Peyer's patch (tissue), 4 donors: ENCODE results near the gene TMEM19.

Source experiments
- CTCF ChIP-seq, 6 experiments: fragments of 450-650 bp in 4 of 6; fragments of 200-600 bp in 2 of 6; sonication (generic) in 1 of 6; IDR thresholded peaks; one replicate each; pipeline ENCODE4 v1.5.1; 2017 to 2019; ENCODE audit warnings: antibody characterized with exemption in 6 of 6, mild to moderate bottlenecking in 3 of 6, moderate library complexity in 1 of 6
- POLR2A ChIP-seq, 2 donors: fragments of 450-650 bp; IDR thresholded peaks; one replicate each; pipeline ENCODE4 v1.5.1; 2017; ENCODE audit warnings: antibody characterized with exemption in 2 of 2, mild to moderate bottlenecking in 2 of 2, moderate library complexity in 2 of 2

DNA sequence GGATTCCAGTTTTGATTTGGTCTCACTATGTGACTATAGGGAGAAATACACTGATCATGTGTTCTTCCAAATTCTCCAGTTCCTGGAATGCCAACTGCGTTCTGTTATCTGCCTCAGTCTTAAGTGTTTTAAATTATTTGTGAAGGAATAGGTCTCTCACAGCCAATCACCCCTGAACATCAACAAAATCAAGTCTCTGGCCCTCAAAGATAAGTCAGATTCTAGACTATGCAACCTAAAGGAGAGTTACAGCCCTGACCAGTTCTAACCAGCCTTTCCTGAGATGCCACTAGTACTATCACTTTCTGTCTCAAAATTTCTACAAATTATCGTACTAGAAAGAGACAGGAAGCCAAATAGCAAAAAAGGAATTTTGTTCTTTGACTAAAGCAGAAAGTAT is 44.5 kb upstream of the TMEM19 start:
- TF ChIP-seq CTCF (IDR thresholded peaks at IDR 0.05) (no peak), POLR2A (IDR thresholded peaks at IDR 0.05) (no peak)
